Panc1 (cell line): ENCODE measurements around the gene RETREG1. TPM values are rescaled to one million over a fixed set of nuclear protein-coding genes. Genes with fewer than 3 reads are reported as not detected.
"Not testable (repeated sequence)": the region's sequence is repeated elsewhere in the genome, so short reads cannot be mapped to it uniquely, and the experiment has no call there.

Source experiments
- ATAC-seq: fragments of 200-7000 bp; cut with Tn5 transposase; 2 replicates; pipeline ENCODE4 v1.9.1; 2020; ENCODE audit warnings: mild to moderate bottlenecking, moderate library complexity
- BruUV-seq: library from RNA; stranded (reverse); fragments of 400-500 nt; replicated peaks from 2 replicates; lab custom pipeline; 2021; lab: Mats Ljungman, UMichigan
- CTCF ChIA-PET: fragments of 300-600 bp; sonication (Branson Sonifier 250); formaldehyde crosslinking; loops from one replicate; lab custom pipeline; 2022; ENCODE audit warnings: antibody characterized with exemption; lab: Charles Lee
- POLR2A ChIA-PET: fragments of 300-600 bp; sonication (Branson Sonifier 250); formaldehyde crosslinking; loops from one replicate; lab custom pipeline; 2022; ENCODE audit warnings: antibody characterized with exemption; lab: Charles Lee
- DNase-seq: peaks from one replicate; pipeline ENCODE4 v3.0.0-alpha.2; 2010; ENCODE audit warnings: low read depth, low spot score
- H3K27ac ChIP-seq: 2 replicates; pipeline ENCODE4 v1.5.1; 2011; ENCODE audit warnings: mild to moderate bottlenecking, low read length, inconsistent platforms
- H3K27me3 ChIP-seq: fragments of 200-500 bp; sonication (Bioruptor generic); 2 replicates; pipeline ENCODE4 v1.6.0; 2014; ENCODE audit warnings: low read length, inconsistent platforms; ENCODE audit not compliant: control insufficient read depth, insufficient read depth
- H3K36me3 ChIP-seq: fragments of 200-500 bp; sonication (Bioruptor generic); 2 replicates; pipeline ENCODE4 v1.5.1; 2014; ENCODE audit warnings: inconsistent platforms, mild to moderate bottlenecking, low read length, moderate library complexity; ENCODE audit not compliant: control insufficient read depth, insufficient read depth
- H3K4me1 ChIP-seq: 2 replicates; pipeline ENCODE4 v1.5.1; 2011; ENCODE audit warnings: inconsistent platforms, mild to moderate bottlenecking, low read length, moderate library complexity; ENCODE audit not compliant: control insufficient read depth, insufficient read depth
- H3K4me3 ChIP-seq, 2 experiments: 2 replicates each; pipeline ENCODE4 v1.5.1; 2011 to 2012; ENCODE audit warnings: low read depth in 2 of 2, low read length in 2 of 2, mild to moderate bottlenecking in 2 of 2, inconsistent platforms in 1 of 2, moderate library complexity in 1 of 2
- H3K9me3 ChIP-seq: fragments of 200-500 bp; sonication (Bioruptor generic); 2 replicates; pipeline ENCODE4 v1.5.1; 2014; ENCODE audit warnings: low read depth, mild to moderate bottlenecking, inconsistent platforms, low read length, moderate library complexity; ENCODE audit not compliant: control insufficient read depth, insufficient read depth
- POLR2AphosphoS5 ChIP-seq: IDR thresholded peaks from 2 replicates; pipeline ENCODE4 v1.6.1; 2012; ENCODE audit warnings: mild to moderate bottlenecking, low read depth, low read length, moderate library complexity
- SIN3A ChIP-seq: IDR thresholded peaks from 2 replicates; pipeline ENCODE4 v1.6.1; 2012; ENCODE audit warnings: low read depth, mild to moderate bottlenecking, low read length, moderate library complexity, borderline replicate concordance; ENCODE audit not compliant: insufficient read depth
- TCF7L2 ChIP-seq: IDR thresholded peaks from 2 replicates; pipeline ENCODE4 v1.6.1; 2011; ENCODE audit warnings: mild to moderate bottlenecking, low read depth, low read length, inconsistent platforms
- in situ Hi-C: cut with HindIII; loops from 2 replicates; pipeline ENCODE4 v1.10.0; 2016; ENCODE audit warnings: low sequenced_read_pairs, low pct_unique_long_range_greater_than_20kb
- intact Hi-C: fragments of 100-400 bp; cut with micrococcal nuclease; formaldehyde crosslinking; loops from one replicate; pipeline ENCODE4 v1.10.0; 2022; ENCODE audit not compliant: unreplicated experiment
- total RNA-seq: library from RNA; stranded (reverse); gene quantifications from one replicate; pipeline ENCODE4 v1.2.1, GENCODE V29; 2021; ENCODE audit not compliant: unreplicated experiment
- TF ChIP-seq, protein P1 (sequence below), 2 experiments: IDR thresholded peaks; 2 replicates each; pipeline ENCODE4 v1.6.1; 2011 to 2012; ENCODE audit warnings: low read depth in 2 of 2, control low read depth in 1 of 2, low read length in 1 of 2, mild to moderate bottlenecking in 1 of 2, moderate library complexity in 1 of 2; ENCODE audit not compliant: insufficient read depth in 1 of 2
- TF ChIP-seq, protein P2 (sequence below): fragments of 450-650 bp; IDR thresholded peaks from 2 replicates; pipeline ENCODE4 v1.5.1; 2017; ENCODE audit warnings: mild to moderate bottlenecking

RETREG1 gene
- total RNA-seq, 1 experiment from 2014 or later = 0.74 TPM

DNA sequence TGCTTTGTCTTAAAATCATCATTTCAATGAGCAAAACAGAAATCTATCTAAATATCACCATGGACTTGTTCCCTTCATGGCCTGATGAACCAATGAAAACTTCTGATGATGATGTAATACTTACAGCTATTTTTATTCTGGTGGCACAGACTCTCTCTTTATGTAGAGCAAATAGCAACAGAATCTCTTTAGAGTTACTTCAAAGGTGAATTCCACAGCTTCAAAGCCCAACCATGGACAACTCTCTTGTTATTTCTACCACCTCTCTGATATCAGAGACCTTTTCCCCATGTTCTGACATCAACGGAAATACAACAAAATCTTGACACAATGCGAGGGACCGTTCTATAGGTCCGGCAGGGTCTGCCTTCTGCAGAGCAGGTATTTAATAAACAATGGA is 70.1 kb downstream of the RETREG1 start:
- peaks cover 3% of the 10 kb centered on the region; the same call in 1 of the 2 replicates for H3K27me3 ChIP-seq
- TF ChIP-seq, protein P1, sequence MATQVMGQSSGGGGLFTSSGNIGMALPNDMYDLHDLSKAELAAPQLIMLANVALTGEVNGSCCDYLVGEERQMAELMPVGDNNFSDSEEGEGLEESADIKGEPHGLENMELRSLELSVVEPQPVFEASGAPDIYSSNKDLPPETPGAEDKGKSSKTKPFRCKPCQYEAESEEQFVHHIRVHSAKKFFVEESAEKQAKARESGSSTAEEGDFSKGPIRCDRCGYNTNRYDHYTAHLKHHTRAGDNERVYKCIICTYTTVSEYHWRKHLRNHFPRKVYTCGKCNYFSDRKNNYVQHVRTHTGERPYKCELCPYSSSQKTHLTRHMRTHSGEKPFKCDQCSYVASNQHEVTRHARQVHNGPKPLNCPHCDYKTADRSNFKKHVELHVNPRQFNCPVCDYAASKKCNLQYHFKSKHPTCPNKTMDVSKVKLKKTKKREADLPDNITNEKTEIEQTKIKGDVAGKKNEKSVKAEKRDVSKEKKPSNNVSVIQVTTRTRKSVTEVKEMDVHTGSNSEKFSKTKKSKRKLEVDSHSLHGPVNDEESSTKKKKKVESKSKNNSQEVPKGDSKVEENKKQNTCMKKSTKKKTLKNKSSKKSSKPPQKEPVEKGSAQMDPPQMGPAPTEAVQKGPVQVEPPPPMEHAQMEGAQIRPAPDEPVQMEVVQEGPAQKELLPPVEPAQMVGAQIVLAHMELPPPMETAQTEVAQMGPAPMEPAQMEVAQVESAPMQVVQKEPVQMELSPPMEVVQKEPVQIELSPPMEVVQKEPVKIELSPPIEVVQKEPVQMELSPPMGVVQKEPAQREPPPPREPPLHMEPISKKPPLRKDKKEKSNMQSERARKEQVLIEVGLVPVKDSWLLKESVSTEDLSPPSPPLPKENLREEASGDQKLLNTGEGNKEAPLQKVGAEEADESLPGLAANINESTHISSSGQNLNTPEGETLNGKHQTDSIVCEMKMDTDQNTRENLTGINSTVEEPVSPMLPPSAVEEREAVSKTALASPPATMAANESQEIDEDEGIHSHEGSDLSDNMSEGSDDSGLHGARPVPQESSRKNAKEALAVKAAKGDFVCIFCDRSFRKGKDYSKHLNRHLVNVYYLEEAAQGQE (IDR thresholded peaks at IDR 0.05; ENCODE audit: insufficient read depth in 1 of 2, low read depth in 2 of 2, low read length in 1 of 2) = no peak
- TF ChIP-seq SIN3A = no peak
- no peak for TF ChIP-seq TCF7L2
- no peak for TF ChIP-seq POLR2AphosphoS5
- TF ChIP-seq, protein P2, sequence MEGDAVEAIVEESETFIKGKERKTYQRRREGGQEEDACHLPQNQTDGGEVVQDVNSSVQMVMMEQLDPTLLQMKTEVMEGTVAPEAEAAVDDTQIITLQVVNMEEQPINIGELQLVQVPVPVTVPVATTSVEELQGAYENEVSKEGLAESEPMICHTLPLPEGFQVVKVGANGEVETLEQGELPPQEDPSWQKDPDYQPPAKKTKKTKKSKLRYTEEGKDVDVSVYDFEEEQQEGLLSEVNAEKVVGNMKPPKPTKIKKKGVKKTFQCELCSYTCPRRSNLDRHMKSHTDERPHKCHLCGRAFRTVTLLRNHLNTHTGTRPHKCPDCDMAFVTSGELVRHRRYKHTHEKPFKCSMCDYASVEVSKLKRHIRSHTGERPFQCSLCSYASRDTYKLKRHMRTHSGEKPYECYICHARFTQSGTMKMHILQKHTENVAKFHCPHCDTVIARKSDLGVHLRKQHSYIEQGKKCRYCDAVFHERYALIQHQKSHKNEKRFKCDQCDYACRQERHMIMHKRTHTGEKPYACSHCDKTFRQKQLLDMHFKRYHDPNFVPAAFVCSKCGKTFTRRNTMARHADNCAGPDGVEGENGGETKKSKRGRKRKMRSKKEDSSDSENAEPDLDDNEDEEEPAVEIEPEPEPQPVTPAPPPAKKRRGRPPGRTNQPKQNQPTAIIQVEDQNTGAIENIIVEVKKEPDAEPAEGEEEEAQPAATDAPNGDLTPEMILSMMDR = no peak
- in situ Hi-C loops = no loop called here
- intact Hi-C loops = no loop called here
- CTCF ChIA-PET = no interaction called here
- no peak for ATAC-seq
- H3K4me1 ChIP-seq = no peaks in the 10 kb centered on the region
- POLR2A ChIA-PET = no interaction called here
- no peak overlapping the region for H3K4me3 ChIP-seq
- no peaks in the 10 kb centered on the region for H3K36me3 ChIP-seq
- no peak overlapping the region for H3K27ac ChIP-seq
- no TSS peak for BruUV-seq
- no peak for DNase-seq
- H3K9me3 ChIP-seq = no peaks in the 10 kb centered on the region

DNA sequence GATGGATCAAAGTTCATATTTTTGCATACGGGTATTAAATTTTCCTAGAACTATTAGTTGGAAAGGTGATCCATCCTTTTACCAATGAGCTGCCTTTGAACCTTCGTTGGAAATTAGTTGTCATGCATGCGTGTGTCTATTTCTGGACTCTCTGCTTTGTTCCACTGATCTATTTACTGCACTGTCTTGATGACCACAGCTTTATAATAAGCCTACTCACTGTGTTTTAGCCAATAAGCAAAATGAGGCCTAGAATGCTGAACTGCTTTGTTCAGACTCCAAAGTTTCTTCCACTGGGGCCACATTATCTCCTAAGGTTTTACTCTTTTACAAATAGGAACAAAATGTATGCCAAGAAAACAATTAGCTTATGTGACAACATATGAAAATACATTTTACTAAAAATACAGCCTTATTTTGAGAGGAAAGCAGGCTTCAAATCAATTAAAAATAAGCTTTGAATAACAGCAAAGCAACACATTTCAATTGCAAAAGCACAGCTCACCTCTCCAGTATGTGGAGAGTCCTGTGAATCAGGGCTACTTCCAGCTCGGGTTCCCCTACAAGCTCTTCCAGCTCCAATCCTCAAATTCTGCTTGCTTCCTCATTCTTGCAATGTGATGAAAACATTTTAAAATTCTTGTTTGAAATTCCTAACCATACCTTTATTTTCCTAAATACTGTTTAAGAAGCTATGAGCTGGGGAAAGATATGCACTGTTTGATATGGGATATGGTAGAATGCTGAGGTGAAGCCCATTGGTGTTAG is 72.0 kb downstream of the RETREG1 start:
- Histone ChIP-seq H3K9me3 (no peaks in the 10 kb centered on the region), H3K36me3 (no peaks in the 10 kb centered on the region), H3K4me3 (no peak overlapping the region), H3K27me3 (peaks cover 3% of the 10 kb centered on the region; the same call in 1 of the 2 replicates), H3K27ac (no peak overlapping the region), H3K4me1 (no peaks in the 10 kb centered on the region)
- ChIA-PET CTCF (no interaction called here), POLR2A (no interaction called here)
- no TSS peak for BruUV-seq
- ATAC-seq = no peak
- no peak for DNase-seq
- intact Hi-C loops (no loop called here), in situ Hi-C loops (no loop called here)
- no peak for TF ChIP-seq POLR2AphosphoS5

DNA sequence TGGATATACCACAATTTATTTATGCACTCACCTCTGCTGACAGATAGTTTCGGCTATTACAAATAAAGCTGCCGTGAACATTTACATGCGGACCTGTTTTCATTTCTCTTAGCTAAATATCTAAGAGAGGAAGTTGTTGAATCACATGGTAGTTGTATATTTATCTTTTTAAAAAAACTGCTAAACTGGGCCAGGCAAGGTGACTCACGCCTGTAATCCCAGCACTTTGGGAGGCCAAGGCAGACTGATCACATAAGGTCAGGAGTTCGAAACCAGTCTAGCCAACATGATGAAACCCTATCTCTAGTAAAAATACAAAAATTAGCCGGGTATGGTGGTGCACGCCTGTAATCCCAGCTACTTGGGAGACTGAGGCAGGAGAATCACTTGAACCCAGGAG is 73.6 kb downstream of the RETREG1 start:
- in situ Hi-C loops, ATAC-seq, DNase-seq: not testable (repeated sequence)

More for the DNA sequence above, 73.6 kb downstream of the RETREG1 start:
- H3K4me1 ChIP-seq, H3K27ac ChIP-seq, POLR2A ChIA-PET, H3K9me3 ChIP-seq, intact Hi-C loops, CTCF ChIA-PET, H3K27me3 ChIP-seq, BruUV-seq, H3K36me3 ChIP-seq, H3K4me3 ChIP-seq: not testable (repeated sequence)
